ENCODE data around the gene NDUFAF8. TPM values are rescaled to one million over a fixed set of nuclear protein-coding genes. Genes with fewer than 3 reads are reported as not detected.

NDUFAF8 gene
- total RNA-seq, 2 donors from 2014 or later, result 27.4 to 43.1 TPM

DNA sequence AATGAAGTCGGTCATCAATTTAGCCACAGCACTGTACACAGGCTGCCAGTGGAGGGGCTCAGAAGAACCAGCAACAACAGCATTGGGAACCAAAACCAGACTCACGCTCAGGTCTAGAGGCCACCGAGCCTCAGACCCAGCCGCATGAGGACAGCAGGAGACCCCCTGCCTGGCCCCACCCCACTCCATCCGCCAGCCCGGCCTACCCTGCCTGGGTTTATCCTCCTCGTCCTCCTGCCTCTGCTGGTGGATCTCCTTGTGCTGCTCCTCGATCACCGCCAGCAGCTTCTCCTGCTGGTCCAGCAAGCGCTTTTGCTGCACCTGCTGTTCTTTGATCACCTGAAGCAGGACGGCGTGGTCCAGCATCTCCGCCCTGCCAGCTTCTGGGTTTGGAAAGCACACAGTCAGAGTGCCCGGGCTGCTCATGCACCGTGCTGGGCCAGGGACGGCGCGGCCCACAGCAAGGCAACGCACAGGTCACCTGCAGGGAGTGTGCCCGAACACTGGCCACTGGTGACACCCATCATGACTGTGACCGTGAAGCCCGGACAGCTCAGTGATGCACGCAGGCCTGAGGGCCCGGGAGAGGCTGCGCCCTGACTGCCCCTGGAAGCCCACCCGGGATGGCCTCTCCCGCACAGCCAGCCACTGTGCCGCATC is 7.7 kb downstream of the NDUFAF8 start:
- intact Hi-C loops (cut with DNase I), result loop anchor here (10.0 kb wide), 1 partner anchor 252 kb away; the partner anchor contains the start of gene CHMP6
- WGBS, result 92% methylated on average over 27 of the region's 28 CpGs
- TF ChIP-seq POLR2A (IDR thresholded peaks at IDR 0.05) (no peak), POLR2AphosphoS5 (IDR thresholded peaks at IDR 0.05) (no peak)
- TF ChIP-seq, protein P1, sequence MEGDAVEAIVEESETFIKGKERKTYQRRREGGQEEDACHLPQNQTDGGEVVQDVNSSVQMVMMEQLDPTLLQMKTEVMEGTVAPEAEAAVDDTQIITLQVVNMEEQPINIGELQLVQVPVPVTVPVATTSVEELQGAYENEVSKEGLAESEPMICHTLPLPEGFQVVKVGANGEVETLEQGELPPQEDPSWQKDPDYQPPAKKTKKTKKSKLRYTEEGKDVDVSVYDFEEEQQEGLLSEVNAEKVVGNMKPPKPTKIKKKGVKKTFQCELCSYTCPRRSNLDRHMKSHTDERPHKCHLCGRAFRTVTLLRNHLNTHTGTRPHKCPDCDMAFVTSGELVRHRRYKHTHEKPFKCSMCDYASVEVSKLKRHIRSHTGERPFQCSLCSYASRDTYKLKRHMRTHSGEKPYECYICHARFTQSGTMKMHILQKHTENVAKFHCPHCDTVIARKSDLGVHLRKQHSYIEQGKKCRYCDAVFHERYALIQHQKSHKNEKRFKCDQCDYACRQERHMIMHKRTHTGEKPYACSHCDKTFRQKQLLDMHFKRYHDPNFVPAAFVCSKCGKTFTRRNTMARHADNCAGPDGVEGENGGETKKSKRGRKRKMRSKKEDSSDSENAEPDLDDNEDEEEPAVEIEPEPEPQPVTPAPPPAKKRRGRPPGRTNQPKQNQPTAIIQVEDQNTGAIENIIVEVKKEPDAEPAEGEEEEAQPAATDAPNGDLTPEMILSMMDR (IDR thresholded peaks at IDR 0.05), result no peak
- Histone ChIP-seq H3K27ac (no peak overlapping the region), H3K4me1 (replicated peaks) (no peaks in the 10 kb centered on the region), H3K4me3 (no peak overlapping the region), H3K27me3 (replicated peaks; ENCODE audit: insufficient read depth) (no peaks in the 10 kb centered on the region), H3K36me3 (peaks cover 0 to 3% of the 10 kb centered on the region in 2 donors), H3K9me3 (no peaks in the 10 kb centered on the region)
- no peak for DNase-seq (ENCODE audit: low spot score)

DNA sequence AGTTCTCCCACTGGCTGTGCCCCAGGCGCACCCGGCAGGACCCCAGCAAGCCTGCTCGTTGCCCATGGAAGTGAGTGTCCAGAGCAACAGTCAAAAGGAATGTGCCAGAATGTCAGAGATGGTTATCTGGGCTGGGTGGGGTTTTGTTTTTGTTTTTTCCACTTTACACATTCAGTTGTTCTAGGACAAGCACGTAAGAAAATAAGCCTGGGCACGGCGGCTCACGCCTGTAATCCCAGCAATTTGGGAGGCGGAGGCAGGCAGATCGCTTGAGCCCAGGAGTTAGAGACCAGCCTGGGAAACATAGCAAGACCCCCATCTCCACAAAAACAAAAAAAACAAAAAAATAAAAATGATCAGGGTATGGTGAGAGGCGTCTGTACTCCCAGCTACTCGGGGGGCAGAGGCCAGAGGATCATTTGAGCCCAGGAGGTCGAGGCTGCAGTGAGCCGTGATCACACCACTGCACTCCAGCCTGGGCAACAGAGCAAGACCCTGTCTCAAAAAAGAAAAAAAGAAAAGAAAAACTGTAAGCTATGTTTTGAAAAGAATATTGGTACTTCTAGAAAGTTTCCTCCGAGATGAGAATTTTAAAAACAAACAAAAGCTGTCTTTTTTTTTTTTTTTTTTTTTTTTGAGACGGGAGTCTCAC is 8.3 kb downstream of the NDUFAF8 start:
- H3K27me3 ChIP-seq (replicated peaks; ENCODE audit: insufficient read depth), result no peaks in the 10 kb centered on the region
- intact Hi-C loops (cut with DNase I), result loop anchor here (10.0 kb wide), 1 partner anchor 253 kb away; the partner anchor contains the start of gene CHMP6
- H3K4me1 ChIP-seq (replicated peaks), result no peaks in the 10 kb centered on the region
- H3K27ac ChIP-seq, result no peak overlapping the region
- H3K4me3 ChIP-seq, result no peak overlapping the region
- peaks cover 0 to 3% of the 10 kb centered on the region in 2 donors for H3K36me3 ChIP-seq
- no peaks in the 10 kb centered on the region for H3K9me3 ChIP-seq
- TF ChIP-seq POLR2AphosphoS5 (IDR thresholded peaks at IDR 0.05), result no peak
- no peak for TF ChIP-seq POLR2A (IDR thresholded peaks at IDR 0.05)
- TF ChIP-seq, protein P1 (IDR thresholded peaks at IDR 0.05), result no peak
- WGBS, result 88% methylated on average over 15 of the region's 15 CpGs
- no peak for DNase-seq (ENCODE audit: low spot score)

DNA sequence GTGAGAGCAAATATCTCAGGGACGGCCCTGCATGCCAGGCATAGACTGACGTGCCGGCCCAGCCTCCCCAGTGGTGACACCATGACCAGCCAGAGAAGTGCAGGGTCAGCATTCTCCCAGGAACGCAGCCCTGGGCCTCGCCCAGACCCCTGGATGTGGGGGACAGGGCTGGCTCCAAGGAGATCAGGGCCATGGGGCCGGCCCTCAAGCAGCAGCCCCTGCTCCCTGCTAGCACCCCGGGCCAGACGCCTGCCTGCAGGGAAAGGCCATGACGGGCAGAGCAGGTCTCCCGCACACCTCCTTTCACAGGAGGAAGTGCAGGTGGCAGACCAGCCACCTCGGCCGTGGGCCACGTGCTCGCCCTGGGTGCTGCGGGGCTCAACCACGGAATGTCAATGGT is 9.5 kb downstream of the NDUFAF8 start:
- Histone ChIP-seq H3K27me3 (replicated peaks; ENCODE audit: insufficient read depth) (no peaks in the 10 kb centered on the region), H3K36me3 (peaks cover 0 to 3% of the 10 kb centered on the region in 2 donors), H3K9me3 (no peaks in the 10 kb centered on the region), H3K4me3 (no peak overlapping the region), H3K27ac (no peak overlapping the region), H3K4me1 (replicated peaks) (no peaks in the 10 kb centered on the region)
- DNase-seq (ENCODE audit: low spot score), result no peak
- 72% methylated on average over 10 of the region's 16 CpGs for WGBS
- TF ChIP-seq POLR2A (IDR thresholded peaks at IDR 0.05) (no peak), POLR2AphosphoS5 (IDR thresholded peaks at IDR 0.05) (no peak)
- TF ChIP-seq, protein P1 (IDR thresholded peaks at IDR 0.05), result no peak
- intact Hi-C loops (cut with DNase I), result loop anchor here (10.0 kb wide), 1 partner anchor 254 kb away; the partner anchor contains the start of gene CHMP6

DNA sequence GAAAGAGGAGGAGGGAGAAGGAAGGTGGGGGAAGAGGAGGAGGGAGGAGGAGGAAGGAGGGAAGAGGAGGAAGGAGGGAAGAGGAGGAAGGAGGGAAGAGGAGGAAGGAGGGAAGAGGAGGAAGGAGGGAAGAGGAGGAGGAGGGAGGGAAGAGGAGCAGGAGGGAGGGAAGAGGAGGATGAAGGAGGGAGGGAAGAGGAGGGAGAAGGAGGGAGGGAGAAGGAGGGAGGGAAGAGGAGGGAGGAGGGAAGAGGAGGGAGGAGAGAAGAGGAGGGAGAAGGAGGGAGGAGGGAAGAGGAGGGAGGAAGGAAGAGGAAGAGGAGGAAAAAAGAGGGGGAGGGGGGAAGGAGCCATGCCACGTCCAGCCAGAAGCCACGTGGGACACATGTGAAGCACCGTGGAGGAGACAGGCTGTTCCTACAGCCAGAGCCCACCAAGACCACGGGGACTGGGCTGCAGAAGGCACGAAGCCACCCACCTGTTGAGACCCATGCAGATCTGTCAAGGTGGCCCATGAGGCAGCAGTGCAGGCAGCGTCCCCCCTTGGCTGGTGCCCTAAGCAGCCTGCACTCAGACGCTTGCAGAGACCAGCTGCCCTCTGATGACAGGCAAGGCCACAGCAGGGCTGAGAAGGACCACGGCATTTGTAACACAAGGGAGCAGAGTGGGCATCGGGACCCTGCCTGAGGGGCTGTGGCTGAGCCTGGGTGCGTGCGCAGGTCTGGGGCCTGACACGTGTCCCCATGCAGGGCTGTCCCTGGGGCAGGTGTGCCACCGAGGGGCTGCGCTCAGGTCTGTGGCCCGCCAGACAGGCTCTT is 10.3 kb downstream of the NDUFAF8 start:
- no peak for TF ChIP-seq POLR2AphosphoS5 (IDR thresholded peaks at IDR 0.05)
- TF ChIP-seq, protein P1 (IDR thresholded peaks at IDR 0.05), result no peak
- TF ChIP-seq POLR2A (IDR thresholded peaks at IDR 0.05), result no peak
- Histone ChIP-seq H3K4me1 (replicated peaks) (no peaks in the 10 kb centered on the region), H3K27me3 (replicated peaks; ENCODE audit: insufficient read depth) (no peaks in the 10 kb centered on the region), H3K9me3 (no peaks in the 10 kb centered on the region), H3K27ac (no peak overlapping the region), H3K36me3 (peaks cover 0 to 3% of the 10 kb centered on the region in 2 donors), H3K4me3 (no peak overlapping the region)
- WGBS, result 96% methylated on average over 15 of the region's 15 CpGs
- DNase-seq (ENCODE audit: low spot score), result no peak
- intact Hi-C loops (cut with DNase I), result loop anchor here (5.0 to 10.0 kb wide), 3 partner anchors 43 to 353 kb away; partner anchors contain the start of gene CHMP6

Data from prostate gland (tissue), 2 donors.